PC-3 (cell line): ENCODE data around the gene UBAP1.

Experiments used
- CTCF ChIP-seq: fragments of 300-600 bp; sonication (generic); conservative IDR thresholded peaks from 2 replicates; pipeline ENCODE4 v1.5.1; 2017; ENCODE audit warnings: antibody characterized with exemption, low read depth, mild to moderate bottlenecking, low read length
- EZH2 ChIP-seq: fragments of 300-600 bp; sonication (generic); IDR thresholded peaks from one replicate; pipeline ENCODE4 v1.6.1; 2017; ENCODE audit warnings: antibody characterized with exemption, mild to moderate bottlenecking, low read length; ENCODE audit not compliant: unreplicated experiment
- EZH2phosphoT487 ChIP-seq: fragments of 300-600 bp; sonication (generic); IDR thresholded peaks from 2 replicates; pipeline ENCODE4 v1.6.1; 2018; ENCODE audit warnings: mild to moderate bottlenecking, antibody characterized with exemption, low read length, borderline replicate concordance

- TF ChIP-seq CTCF, result no peak
- no peak for TF ChIP-seq EZH2
- no peak for TF ChIP-seq EZH2phosphoT487
These were observed 71.9 kb downstream of the UBAP1 start for GRCh38 chr9:34250721-34251120.
